Astrocyte of the spinal cord (primary cell): ENCODE measurements around the gene PGAP6.
"Not testable (repeated sequence)": the region's sequence is repeated elsewhere in the genome, so short reads cannot be mapped to it uniquely, and the experiment has no call there.

Source experiments
- DNase-seq: peaks from one replicate; pipeline ENCODE4 v3.0.0; 2011; ENCODE audit warnings: low read depth, low spot score
- H3K4me3 ChIP-seq: 2 replicates; pipeline ENCODE4 v1.5.1; 2011; ENCODE audit warnings: low read depth, mild to moderate bottlenecking, low read length, moderate library complexity
- in situ Hi-C: cut with HindIII; loops from 2 replicates; pipeline ENCODE4 v1.10.0; 2017; ENCODE audit warnings: low sequenced_read_pairs
- TF ChIP-seq, protein P1 (sequence below): IDR thresholded peaks from 2 replicates; pipeline ENCODE4 v1.5.1; 2012; ENCODE audit warnings: low read depth, mild to moderate bottlenecking, low read length, inconsistent platforms

The PGAP6 gene

DNA sequence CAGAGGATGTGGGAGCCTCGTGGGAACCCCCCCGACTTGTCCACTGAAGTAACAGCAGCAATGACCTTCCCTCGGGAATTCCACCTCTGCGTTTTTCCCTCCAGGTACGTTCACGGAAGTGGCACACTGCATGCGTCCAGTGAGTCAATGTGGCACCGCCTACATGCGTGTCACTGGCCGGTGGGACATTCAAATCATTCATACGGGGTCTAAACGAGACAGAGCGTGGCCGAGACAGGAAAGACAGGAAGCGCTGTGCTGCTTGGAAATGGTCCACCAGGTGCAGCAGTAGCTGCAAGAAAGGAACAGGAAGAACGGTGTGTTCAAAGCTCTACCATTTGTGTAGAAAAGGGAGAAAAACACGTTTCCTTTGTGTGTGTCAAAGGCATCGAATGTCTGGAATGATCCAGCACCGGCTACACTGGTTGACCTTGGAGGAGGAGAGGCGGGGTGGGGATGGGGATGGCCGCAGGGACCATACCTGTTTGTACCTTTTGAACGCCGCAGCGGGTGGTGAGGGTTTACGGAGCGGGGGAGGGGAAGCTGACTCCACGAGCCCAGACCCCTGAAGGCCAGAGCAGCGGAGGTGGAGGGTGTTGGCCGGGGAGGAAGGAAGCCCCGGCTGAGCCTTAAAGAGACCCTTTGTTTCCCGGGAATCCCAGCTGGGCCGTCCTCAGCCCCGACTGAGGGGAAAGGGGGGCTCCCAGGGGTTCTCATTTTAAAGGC, 1.7 kb upstream of the PGAP6 start:
- in situ Hi-C loops: no loop called here
- H3K4me3 ChIP-seq: no peak overlapping the region
- no peak for DNase-seq
- TF ChIP-seq, protein P1, sequence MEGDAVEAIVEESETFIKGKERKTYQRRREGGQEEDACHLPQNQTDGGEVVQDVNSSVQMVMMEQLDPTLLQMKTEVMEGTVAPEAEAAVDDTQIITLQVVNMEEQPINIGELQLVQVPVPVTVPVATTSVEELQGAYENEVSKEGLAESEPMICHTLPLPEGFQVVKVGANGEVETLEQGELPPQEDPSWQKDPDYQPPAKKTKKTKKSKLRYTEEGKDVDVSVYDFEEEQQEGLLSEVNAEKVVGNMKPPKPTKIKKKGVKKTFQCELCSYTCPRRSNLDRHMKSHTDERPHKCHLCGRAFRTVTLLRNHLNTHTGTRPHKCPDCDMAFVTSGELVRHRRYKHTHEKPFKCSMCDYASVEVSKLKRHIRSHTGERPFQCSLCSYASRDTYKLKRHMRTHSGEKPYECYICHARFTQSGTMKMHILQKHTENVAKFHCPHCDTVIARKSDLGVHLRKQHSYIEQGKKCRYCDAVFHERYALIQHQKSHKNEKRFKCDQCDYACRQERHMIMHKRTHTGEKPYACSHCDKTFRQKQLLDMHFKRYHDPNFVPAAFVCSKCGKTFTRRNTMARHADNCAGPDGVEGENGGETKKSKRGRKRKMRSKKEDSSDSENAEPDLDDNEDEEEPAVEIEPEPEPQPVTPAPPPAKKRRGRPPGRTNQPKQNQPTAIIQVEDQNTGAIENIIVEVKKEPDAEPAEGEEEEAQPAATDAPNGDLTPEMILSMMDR: no peak

DNA sequence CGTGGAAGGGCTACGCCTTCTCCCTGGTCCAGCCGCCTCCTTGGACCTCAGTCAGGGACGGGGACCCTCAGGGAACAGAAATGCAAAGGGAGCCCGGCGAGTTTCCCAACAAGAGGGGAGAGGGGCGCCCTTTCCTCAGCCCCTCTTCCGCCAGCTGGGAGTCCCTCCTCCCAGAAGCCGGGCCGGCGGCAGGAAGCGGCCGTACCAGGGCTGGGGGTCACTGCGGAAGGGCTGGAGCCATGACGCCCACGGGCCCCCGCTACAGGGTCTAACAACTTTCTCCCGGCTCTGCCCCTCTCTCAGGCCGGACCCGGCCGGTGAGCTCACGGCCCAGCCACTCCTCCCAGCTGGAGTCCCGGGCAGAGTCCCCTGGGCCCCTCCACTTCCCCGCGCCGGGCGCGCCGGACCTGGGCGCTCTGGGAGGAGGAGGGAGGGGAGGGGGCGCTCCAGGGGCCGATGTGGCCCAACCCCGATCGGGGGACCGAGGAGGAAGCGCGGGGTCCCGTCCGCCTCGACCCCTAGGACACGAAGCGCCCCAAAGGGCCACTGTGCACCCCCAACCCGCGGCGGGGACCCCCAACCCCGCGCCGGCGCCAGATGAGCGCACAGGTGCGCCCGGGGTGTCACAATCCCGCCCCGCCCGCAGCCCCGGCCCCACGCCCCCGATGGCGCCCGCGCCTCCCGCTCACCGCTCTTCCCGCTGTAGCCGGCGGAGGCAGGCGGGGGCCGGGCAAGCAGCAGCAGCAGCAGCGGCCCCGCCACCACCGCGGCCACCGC, 578 bp downstream of the PGAP6 start:
- TF ChIP-seq, protein P1: no peak
- no peak for DNase-seq
- in situ Hi-C loops: no loop called here
- peak overlapping the region; percentile 68 for H3K4me3 ChIP-seq

DNA sequence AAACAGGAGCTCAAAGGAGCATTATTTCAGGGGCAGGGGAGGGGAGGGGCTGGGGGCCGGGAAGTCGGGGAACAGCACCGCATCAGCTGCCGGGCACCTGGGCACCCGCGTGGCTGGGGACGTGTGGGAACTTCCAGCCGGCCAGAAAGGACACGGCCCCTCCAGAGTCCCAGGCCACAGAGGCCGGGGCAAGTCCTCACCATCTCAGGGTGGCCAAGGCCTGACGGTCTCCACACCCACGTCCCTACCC, 1.1 kb downstream of the PGAP6 start:
- no peak for DNase-seq
- peak overlapping the region; percentile 68 for H3K4me3 ChIP-seq
- TF ChIP-seq, protein P1: no peak
- in situ Hi-C loops: no loop called here

DNA sequence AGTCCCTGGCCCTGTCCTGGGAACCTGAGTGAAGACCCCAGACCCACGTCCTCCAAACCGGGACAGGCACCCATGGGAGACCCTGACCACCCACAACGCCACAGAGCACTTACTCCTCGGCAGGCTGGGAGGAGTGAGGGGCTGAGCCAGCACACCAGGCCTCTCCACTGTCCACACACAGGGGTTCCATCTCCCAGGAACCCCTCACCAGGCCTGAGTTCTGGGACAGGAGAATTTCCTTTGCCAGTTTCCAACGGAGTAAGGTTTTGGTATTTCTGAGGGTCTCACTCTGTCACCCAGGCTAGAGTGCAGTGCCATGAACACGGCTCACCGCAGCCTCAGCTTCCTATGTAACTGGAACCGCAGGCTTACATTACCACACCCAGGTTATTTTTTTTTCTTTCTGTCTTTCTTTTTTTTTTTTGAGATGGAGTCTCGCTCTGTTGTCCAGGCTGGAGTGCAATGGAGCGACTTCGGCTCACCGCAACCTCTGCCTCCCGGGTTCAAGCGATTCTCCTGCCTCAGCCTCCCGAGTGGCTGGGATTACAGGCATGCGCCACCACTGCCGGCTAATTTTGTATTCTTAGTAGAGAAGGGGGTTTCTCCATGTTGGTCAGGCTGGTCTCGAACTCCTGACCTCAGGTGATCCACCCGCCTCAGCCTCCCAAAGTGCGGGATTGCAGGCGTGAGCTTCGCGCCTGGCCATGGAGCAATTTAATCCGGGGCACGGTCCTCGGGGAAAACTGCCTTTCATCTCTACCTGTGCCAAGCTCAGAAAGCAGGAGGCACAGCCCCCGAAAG, 1.6 kb downstream of the PGAP6 start:
- DNase-seq: no peak
- H3K4me3 ChIP-seq: peak overlapping the region; percentile 68
- TF ChIP-seq, protein P1: no peak
- in situ Hi-C loops: no loop called here

DNA sequence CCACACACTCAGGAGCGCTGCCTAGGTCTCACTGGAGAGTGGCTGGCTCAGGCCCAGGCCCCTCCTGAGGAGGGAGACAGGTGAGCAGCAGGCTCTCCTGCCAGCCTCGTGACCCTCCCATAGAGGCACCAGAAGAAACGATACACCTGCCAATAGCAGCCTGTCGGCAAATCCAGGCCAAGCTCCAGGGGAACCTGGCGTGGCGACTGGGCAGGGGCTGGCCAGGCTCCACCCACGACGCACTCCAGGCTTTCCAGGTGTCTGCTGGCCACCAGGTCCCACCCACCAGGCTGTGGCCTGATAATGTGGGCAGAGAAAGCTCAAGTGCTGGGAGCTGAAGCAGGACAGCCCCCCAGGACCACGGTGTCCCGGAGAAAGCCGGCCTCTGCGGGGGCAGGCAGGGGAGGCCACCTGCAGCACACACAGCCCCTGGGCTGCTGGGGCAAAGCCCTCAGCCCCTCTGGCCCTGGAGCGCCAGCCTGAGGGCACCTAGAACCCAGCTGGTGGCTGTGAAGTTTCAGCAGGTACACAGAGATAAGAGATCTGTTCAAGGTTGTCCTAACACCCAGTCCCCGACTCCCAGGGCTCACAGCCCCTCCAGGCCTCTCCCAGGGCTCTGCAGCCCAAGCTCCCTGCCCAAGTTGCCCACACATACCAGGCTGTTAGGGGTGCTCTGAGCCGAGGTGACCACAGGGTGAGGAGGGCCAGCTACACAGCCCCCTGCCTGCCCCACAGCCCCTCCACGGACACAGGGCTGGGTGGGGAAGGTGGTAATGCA, 2.4 kb downstream of the PGAP6 start:
- TF ChIP-seq, protein P1: no peak
- in situ Hi-C loops: no loop called here
- DNase-seq: no peak
- no peak overlapping the region for H3K4me3 ChIP-seq

DNA sequence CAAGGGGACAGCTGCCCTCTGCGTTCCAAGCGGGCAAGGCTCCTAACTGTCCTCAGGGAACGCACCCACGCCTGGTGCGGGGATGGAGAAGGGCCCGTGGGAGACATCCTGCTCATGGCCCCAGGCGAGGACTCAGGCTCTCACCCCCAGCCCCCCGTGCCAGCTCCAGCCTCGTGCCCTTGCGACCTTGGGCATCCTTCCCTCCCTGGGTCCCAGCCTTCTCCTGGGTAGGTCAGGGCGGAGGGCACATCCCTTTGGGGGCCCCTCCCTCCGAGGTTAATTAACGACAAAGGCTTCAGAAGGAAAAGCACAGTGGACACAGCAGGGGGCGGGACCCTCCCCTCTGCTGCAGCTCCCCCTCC, 3.0 kb downstream of the PGAP6 start:
- TF ChIP-seq, protein P1: no peak
- in situ Hi-C loops: no loop called here

DNA sequence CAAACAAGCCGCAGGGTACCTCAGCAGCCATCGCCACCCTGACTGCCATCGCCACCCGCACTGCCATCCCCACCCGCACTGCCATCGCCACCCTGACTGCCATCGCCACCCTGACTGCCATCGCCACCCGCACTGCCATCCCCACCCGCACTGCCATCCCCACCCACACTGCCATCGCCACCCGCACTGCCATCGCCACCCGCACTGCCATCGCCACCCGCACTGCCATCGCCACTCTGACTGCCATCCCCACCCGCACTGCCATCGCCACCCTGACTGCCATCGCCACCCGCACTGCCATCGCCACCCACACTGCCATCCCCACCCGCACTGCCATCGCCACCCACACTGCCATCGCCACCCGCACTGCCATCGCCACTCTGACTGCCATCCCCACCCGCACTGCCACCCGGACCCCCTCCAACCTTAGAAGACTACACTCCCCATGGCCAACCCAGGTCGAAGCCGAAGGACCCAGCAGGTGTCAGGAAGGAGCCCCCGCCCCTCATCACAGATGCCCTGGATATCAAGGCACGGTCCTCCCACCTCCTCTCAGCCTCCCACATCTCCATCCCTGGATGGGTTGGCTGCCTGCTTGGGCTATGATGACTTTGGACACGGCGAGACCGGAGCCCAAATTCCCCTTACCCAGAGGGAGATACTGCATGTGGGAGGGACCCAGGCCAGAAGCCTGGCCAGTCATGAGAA, 3.5 kb downstream of the PGAP6 start:
- in situ Hi-C loops, H3K4me3 ChIP-seq, DNase-seq: not testable (repeated sequence)

More for the DNA sequence above, 3.0 kb downstream of the PGAP6 start:
- no peak overlapping the region for H3K4me3 ChIP-seq
- no peak for DNase-seq
